Prostate gland (tissue), 2 donors: ENCODE measurements around the gene MYO7B. TPM values are rescaled to one million over a fixed set of nuclear protein-coding genes. Genes with fewer than 3 reads are reported as not detected.
"Not testable (repeated sequence)": the region's sequence is repeated elsewhere in the genome, so short reads cannot be mapped to it uniquely, and the experiment has no call there.

Experiments
- DNase-seq: peaks from one replicate; pipeline ENCODE4 v3.0.0-alpha.2; 2019; ENCODE audit warnings: low spot score
- H3K27ac ChIP-seq, 2 donors: fragments of 200-600 bp; sonication (generic); 2 replicates each; pipeline ENCODE4 v1.5.1; 2017 to 2019
- H3K27me3 ChIP-seq: fragments of 200-600 bp; sonication (generic); replicated peaks from 2 replicates; pipeline ENCODE4 v1.5.1; 2019; ENCODE audit not compliant: insufficient read depth
- H3K36me3 ChIP-seq, 2 donors: fragments of 200-600 bp; sonication (generic); 1 replicate in 1 of 2; 2 replicates in 1 of 2; pipeline versions ENCODE4 v1.5.1 to v1.8.1; 2017 to 2019
- H3K4me1 ChIP-seq: fragments of 200-600 bp; sonication (generic); replicated peaks from 2 replicates; pipeline ENCODE4 v1.5.1; 2019
- H3K4me3 ChIP-seq, 2 donors: fragments of 200-600 bp; sonication (generic); 2 replicates each; pipeline ENCODE4 v1.5.1; 2017 to 2019
- H3K9me3 ChIP-seq: fragments of 200-600 bp; sonication (generic); 2 replicates; pipeline ENCODE4 v1.5.1; 2017
- CTCF ChIP-seq, 4 experiments: fragments of 200-600 bp in 2 of 4; fragments of 450-650 bp in 2 of 4; sonication (generic) in 2 of 4; IDR thresholded peaks; 1 replicate in 3 of 4; 2 replicates in 1 of 4; pipeline ENCODE4 v1.5.1; 2016 to 2019; ENCODE audit warnings: antibody characterized with exemption in 4 of 4, mild to moderate bottlenecking in 2 of 4, moderate library complexity in 2 of 4
- POLR2A ChIP-seq: fragments of 450-650 bp; IDR thresholded peaks from one replicate; pipeline ENCODE4 v1.6.1; 2016; ENCODE audit warnings: antibody characterized with exemption, mild to moderate bottlenecking
- POLR2AphosphoS5 ChIP-seq: sonication (generic); formaldehyde crosslinking; IDR thresholded peaks from one replicate; pipeline ENCODE4 v1.6.1; 2017; ENCODE audit warnings: antibody characterized with exemption
- WGBS: methylation state at CpG from one replicate; pipeline ENCODE4 v1.1.5; 2018; 5-methylcytosine and 5-hydroxymethylcytosine counted together
- intact Hi-C: fragments of 100-400 bp; cut with DNase I; formaldehyde crosslinking; loops from one replicate; pipeline ENCODE4 v1.14.2; 2022
- total RNA-seq, 2 donors: library from RNA; depleted of rRNA; stranded (reverse); fragments of >200 nt; gene quantifications; one replicate each; pipeline ENCODE4 v1.1.0, GENCODE V29; 2016

The MYO7B gene
- total RNA-seq, 2 donors from 2014 or later = 1.4 TPM; not detected in 1

- intact Hi-C loops = loop anchor here (10.0 kb wide), 1 partner anchor 151 kb away; the partner anchor contains the start of gene LIMS2
- WGBS = 79% methylated on average over 8 of the region's 8 CpGs
These were observed 12.1 kb upstream of the MYO7B start for GRCh38 chr2:127523269-127523939.

GRCh38 chr2:127524198-127524834 is 11.2 kb upstream of the MYO7B start:
- H3K4me3 ChIP-seq, H3K36me3 ChIP-seq, H3K27ac ChIP-seq, H3K4me1 ChIP-seq, H3K9me3 ChIP-seq, H3K27me3 ChIP-seq, DNase-seq: not testable (repeated sequence)
- intact Hi-C loops = loop anchor here (10.0 kb wide), 1 partner anchor 150 kb away; the partner anchor contains the start of gene LIMS2
- WGBS = 96% methylated on average over 7 of the region's 7 CpGs

More at GRCh38 chr2:127523269-127523939, 12.1 kb upstream of the MYO7B start:
- DNase-seq = no peak
- Histone ChIP-seq H3K27me3 (no peaks in the 10 kb centered on the region), H3K4me1 (no peaks in the 10 kb centered on the region), H3K4me3 (no peak overlapping the region), H3K36me3 (no peaks in the 10 kb centered on the region), H3K27ac (no peak overlapping the region), H3K9me3 (no peaks in the 10 kb centered on the region)
- TF ChIP-seq POLR2A (no peak), POLR2AphosphoS5 (no peak), CTCF (IDR thresholded peaks at IDR 0.05) (no peak)

GRCh38 chr2:127525691-127526131 is 9.8 kb upstream of the MYO7B start:
- no peaks in the 10 kb centered on the region for H3K27me3 ChIP-seq
- H3K4me3 ChIP-seq = peak overlapping the region; percentile 87 to 95
- TF ChIP-seq POLR2A = no peak
- TF ChIP-seq POLR2AphosphoS5 = no peak
- no peak for TF ChIP-seq CTCF (IDR thresholded peaks at IDR 0.05)
- peak overlapping the region; percentile 91 to 92 for H3K27ac ChIP-seq
- H3K4me1 ChIP-seq = no peaks in the 10 kb centered on the region
- intact Hi-C loops = loop anchor here (10.0 kb wide), 1 partner anchor 149 kb away; the partner anchor contains the start of gene LIMS2
- H3K36me3 ChIP-seq = no peaks in the 10 kb centered on the region
- no peak for DNase-seq
- no peaks in the 10 kb centered on the region for H3K9me3 ChIP-seq
- WGBS = 1% methylated on average over 19 of the region's 19 CpGs

- peak; percentile 96 for DNase-seq
- Histone ChIP-seq H3K4me3 (peak within 1 kb of the TSS; percentile 87 to 95), H3K9me3 (no peaks in the 10 kb centered on the region), H3K36me3 (no peaks in the 10 kb centered on the region), H3K27me3 (no peaks in the 10 kb centered on the region), H3K27ac (peak within 1 kb of the TSS; percentile 91 to 92), H3K4me1 (no peaks in the 10 kb centered on the region)
- intact Hi-C loops = loop anchor here (10.0 kb wide), 1 partner anchor 148 kb away; the partner anchor contains the start of gene LIMS2
- TF ChIP-seq POLR2A = peak; percentile 72
- peak; percentile 85 for TF ChIP-seq POLR2AphosphoS5
- peak in 3 of 4 experiments; percentile 16 to 63 (median 58) for TF ChIP-seq CTCF (IDR thresholded peaks at IDR 0.05)
- under 1% methylated on average over 70 of the region's 70 CpGs for WGBS
These were observed 9.1 kb upstream of the MYO7B start, which contains the start of gene IWS1 for GRCh38 chr2:127526132-127527000. Gene IWS1 (minus strand): TSS chr2:127526489. CDS start chr2:127526208, 281 bp downstream.
